GM12878 (cell line): ENCODE results near the gene MFN1.

Source experiments
- CEBPZ ChIP-seq: fragments of 150-350 bp; IDR thresholded peaks from 2 replicates; pipeline ENCODE4 v1.6.1; 2016; ENCODE audit warnings: low read depth, low read length
- SKIL ChIP-seq: fragments of 450-650 bp; IDR thresholded peaks from 2 replicates; pipeline ENCODE4 v1.6.1; 2017; ENCODE audit warnings: mild to moderate bottlenecking, low read depth, inconsistent platforms; ENCODE audit not compliant: poor library complexity, severe bottlenecking

- TF ChIP-seq SKIL (no peak), CEBPZ (no peak)
Measured at GRCh38 chr3:179309225-179310078, 38.1 kb upstream of the MFN1 start.
